ENCODE results near the gene ZNF304. TPM values are rescaled to one million over a fixed set of nuclear protein-coding genes. Genes with fewer than 3 reads are reported as not detected.
"Not testable (repeated sequence)": the region's sequence is repeated elsewhere in the genome, so short reads cannot be mapped to it uniquely, and the experiment has no call there.

ZNF304 gene
- total RNA-seq, 4 donors from 2014 or later, result 7.1 to 12.4 (median 8.5) TPM

GRCh38 chr19:57374179-57374578 is 23.1 kb downstream of the ZNF304 start:
- no peak overlapping the region for H3K27ac ChIP-seq (replicated peaks in 1 of 4)
- H3K4me1 ChIP-seq, result no peaks in the 10 kb centered on the region
- no peak overlapping the region for H3K4me3 ChIP-seq
- peaks cover 15 to 73% (median 65%) of the 10 kb centered on the region in 4 donors for H3K36me3 ChIP-seq
- WGBS, result 95% methylated on average over 6 of the region's 6 CpGs
- no peak for DNase-seq (ENCODE audit: extremely low spot score)
- H3K9me3 ChIP-seq, result peaks cover 0 to 26% (median 22%) of the 10 kb centered on the region in 4 donors
- no peaks in the 10 kb centered on the region for H3K27me3 ChIP-seq
- intact Hi-C loops (cut with DNase I), result no loop called here
- TF ChIP-seq POLR2A (IDR thresholded peaks at IDR 0.05; ENCODE audit: low read depth) (no peak), POLR2AphosphoS5 (IDR thresholded peaks at IDR 0.05) (no peak), EP300 (IDR thresholded peaks at IDR 0.05) (no peak)
- TF ChIP-seq, protein P1, sequence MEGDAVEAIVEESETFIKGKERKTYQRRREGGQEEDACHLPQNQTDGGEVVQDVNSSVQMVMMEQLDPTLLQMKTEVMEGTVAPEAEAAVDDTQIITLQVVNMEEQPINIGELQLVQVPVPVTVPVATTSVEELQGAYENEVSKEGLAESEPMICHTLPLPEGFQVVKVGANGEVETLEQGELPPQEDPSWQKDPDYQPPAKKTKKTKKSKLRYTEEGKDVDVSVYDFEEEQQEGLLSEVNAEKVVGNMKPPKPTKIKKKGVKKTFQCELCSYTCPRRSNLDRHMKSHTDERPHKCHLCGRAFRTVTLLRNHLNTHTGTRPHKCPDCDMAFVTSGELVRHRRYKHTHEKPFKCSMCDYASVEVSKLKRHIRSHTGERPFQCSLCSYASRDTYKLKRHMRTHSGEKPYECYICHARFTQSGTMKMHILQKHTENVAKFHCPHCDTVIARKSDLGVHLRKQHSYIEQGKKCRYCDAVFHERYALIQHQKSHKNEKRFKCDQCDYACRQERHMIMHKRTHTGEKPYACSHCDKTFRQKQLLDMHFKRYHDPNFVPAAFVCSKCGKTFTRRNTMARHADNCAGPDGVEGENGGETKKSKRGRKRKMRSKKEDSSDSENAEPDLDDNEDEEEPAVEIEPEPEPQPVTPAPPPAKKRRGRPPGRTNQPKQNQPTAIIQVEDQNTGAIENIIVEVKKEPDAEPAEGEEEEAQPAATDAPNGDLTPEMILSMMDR (IDR thresholded peaks at IDR 0.05), result no peak

DNA sequence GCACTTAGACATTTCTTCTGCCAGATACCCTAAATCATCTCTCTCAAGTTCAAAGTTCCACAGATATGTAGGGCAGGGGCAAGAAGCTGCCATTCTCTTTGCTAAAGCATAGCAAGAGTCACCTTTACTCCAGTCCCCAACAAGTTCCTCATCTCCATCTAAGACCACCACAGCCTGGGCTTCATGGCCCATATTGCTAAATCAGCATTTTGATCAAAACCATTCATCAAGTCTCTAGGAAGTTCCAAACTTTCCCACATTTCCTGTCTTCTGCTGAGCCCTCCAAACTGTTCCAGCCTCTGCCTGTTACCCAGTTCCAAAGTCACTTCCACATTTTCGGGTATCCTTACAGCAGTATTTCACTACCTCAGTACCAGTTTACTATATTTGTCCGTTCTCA is 23.6 kb downstream of the ZNF304 start:
- intact Hi-C loops (cut with DNase I); H3K4me1 ChIP-seq; H3K27me3 ChIP-seq; DNase-seq (ENCODE audit: extremely low spot score); H3K27ac ChIP-seq (replicated peaks in 1 of 4); H3K4me3 ChIP-seq: not testable (repeated sequence)
- Histone ChIP-seq H3K36me3 (peaks cover 15 to 73% (median 65%) of the 10 kb centered on the region in 4 donors), H3K9me3 (peaks cover 0 to 27% (median 22%) of the 10 kb centered on the region in 4 donors)
- WGBS, result 100% methylated on average over 2 of the region's 2 CpGs

DNA sequence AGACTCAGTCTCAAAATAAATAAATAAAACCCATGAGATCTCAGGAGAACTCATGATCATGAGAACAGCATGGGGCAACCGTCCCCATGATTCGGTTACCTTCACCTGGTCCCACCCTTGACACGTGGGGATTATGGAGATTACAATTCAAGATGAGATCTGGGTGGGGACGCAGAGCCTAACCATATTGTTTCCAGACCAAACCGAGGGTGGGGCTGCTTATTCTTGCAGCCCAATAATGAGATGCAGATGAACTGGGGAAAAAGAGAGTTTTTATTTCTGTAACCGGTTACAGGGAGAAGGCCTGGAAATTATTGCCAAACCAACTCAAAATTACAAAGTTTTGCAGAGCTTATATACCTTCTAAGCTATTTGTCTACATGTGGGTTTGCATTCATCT is 25.1 kb downstream of the ZNF304 start:
- DNase-seq (ENCODE audit: extremely low spot score), result no peak
- Histone ChIP-seq H3K27ac (replicated peaks in 1 of 4) (no peak overlapping the region), H3K9me3 (peaks cover 0 to 27% (median 22%) of the 10 kb centered on the region in 4 donors), H3K36me3 (peaks cover 15 to 71% (median 62%) of the 10 kb centered on the region in 4 donors), H3K4me1 (no peaks in the 10 kb centered on the region), H3K4me3 (no peak overlapping the region), H3K27me3 (no peaks in the 10 kb centered on the region)
- 97% methylated on average over 6 of the region's 6 CpGs for WGBS
- intact Hi-C loops (cut with DNase I), result no loop called here
- TF ChIP-seq EP300 (IDR thresholded peaks at IDR 0.05) (no peak), POLR2A (IDR thresholded peaks at IDR 0.05; ENCODE audit: low read depth) (no peak), POLR2AphosphoS5 (IDR thresholded peaks at IDR 0.05) (no peak)
- TF ChIP-seq, protein P1 (IDR thresholded peaks at IDR 0.05), result no peak

GRCh38 chr19:57377498-57378146 is 26.6 kb downstream of the ZNF304 start:
- TF ChIP-seq, protein P1 (IDR thresholded peaks at IDR 0.05), result no peak
- no peak for TF ChIP-seq EP300 (IDR thresholded peaks at IDR 0.05)
- TF ChIP-seq POLR2AphosphoS5 (IDR thresholded peaks at IDR 0.05), result no peak
- no peak for TF ChIP-seq POLR2A (IDR thresholded peaks at IDR 0.05; ENCODE audit: low read depth)
- Histone ChIP-seq H3K27me3 (no peaks in the 10 kb centered on the region), H3K9me3 (peaks cover 0 to 27% (median 22%) of the 10 kb centered on the region in 4 donors), H3K4me3 (no peak overlapping the region), H3K27ac (replicated peaks in 1 of 4) (no peak overlapping the region), H3K4me1 (no peaks in the 10 kb centered on the region), H3K36me3 (peaks cover 8 to 58% (median 47%) of the 10 kb centered on the region in 4 donors)
- intact Hi-C loops (cut with DNase I), result no loop called here
- no peak for DNase-seq (ENCODE audit: extremely low spot score)
- WGBS, result 97% methylated on average over 3 of the region's 3 CpGs

DNA sequence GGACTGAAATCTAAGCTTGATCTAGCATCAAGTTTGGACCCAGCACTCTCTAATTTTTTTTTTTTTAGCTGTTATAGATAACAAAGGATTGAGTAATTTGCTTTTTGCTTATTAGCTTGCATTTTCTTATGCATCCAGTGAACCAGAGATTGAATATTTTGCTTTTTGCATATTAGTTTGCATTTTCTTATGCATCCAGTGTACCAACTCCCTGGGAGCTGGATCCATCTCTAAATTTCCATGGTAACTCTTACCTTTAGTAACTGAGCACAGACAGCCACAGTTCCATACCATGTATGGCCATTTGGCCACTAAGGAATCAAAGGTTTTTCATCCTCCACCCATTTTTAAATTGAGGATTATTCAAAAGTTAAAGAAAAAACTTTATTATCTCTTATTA is 29.9 kb downstream of the ZNF304 start:
- no peak for TF ChIP-seq POLR2A (IDR thresholded peaks at IDR 0.05; ENCODE audit: low read depth)
- no peak for TF ChIP-seq EP300 (IDR thresholded peaks at IDR 0.05)
- no peak for TF ChIP-seq POLR2AphosphoS5 (IDR thresholded peaks at IDR 0.05)
- TF ChIP-seq, protein P1 (IDR thresholded peaks at IDR 0.05), result no peak
- intact Hi-C loops (cut with DNase I), result no loop called here
- peaks cover 0 to 27% (median 20%) of the 10 kb centered on the region in 4 donors for H3K9me3 ChIP-seq

More for the DNA sequence above, 29.9 kb downstream of the ZNF304 start:
- peaks cover 0 to 31% (median 21%) of the 10 kb centered on the region in 4 donors for H3K36me3 ChIP-seq
- no peaks in the 10 kb centered on the region for H3K4me1 ChIP-seq
- no peak for DNase-seq (ENCODE audit: extremely low spot score)
- H3K4me3 ChIP-seq, result no peak overlapping the region
- no peaks in the 10 kb centered on the region for H3K27me3 ChIP-seq
- no peak overlapping the region for H3K27ac ChIP-seq (replicated peaks in 1 of 4)

Data from esophagus muscularis mucosa (tissue), 4 donors.